Stomach (tissue), 4 donors: ENCODE results near the gene MDM2.

Experiments used
- POLR2A ChIP-seq, 4 donors: fragments of 450-650 bp; IDR thresholded peaks; one replicate each; pipeline ENCODE4 v1.6.1; 2016; ENCODE audit warnings: antibody characterized with exemption in 4 of 4, control low read depth in 2 of 4, mild to moderate bottlenecking in 1 of 4, moderate library complexity in 1 of 4
- POLR2AphosphoS5 ChIP-seq, 3 donors: sonication (generic); formaldehyde crosslinking; IDR thresholded peaks; one replicate each; pipeline ENCODE4 v1.6.1; 2016; ENCODE audit warnings: antibody characterized with exemption in 3 of 3
- TF ChIP-seq, protein P1 (sequence below), 7 experiments: fragments of 450-650 bp in 4 of 7; fragments of 200-600 bp in 3 of 7; sonication (generic) in 3 of 7; IDR thresholded peaks; one replicate each; pipeline ENCODE4 v1.5.1; 2016 to 2019; ENCODE audit warnings: antibody characterized with exemption in 7 of 7, control low read depth in 2 of 7, mild to moderate bottlenecking in 1 of 7

DNA sequence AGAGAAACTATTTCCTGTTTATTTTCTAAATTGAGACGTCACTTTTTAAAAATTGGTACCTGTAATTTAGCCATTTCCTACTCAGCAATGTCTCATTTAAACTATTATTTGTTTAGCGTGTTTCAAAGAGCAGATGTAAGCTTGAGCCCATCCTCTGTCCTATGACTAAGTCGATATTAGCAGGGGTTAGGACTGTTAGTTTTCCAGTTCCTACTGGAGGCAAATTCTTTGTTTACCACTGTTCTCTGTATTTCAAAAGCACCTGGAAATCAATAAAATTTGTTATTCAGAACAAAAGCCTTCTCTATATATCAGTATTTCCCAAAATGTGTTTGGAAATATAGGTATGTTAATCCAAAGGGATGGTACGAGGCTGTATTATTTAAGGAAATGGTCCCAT lies 42.4 kb downstream of the MDM2 start:
- TF ChIP-seq POLR2AphosphoS5 (IDR thresholded peaks at IDR 0.05) = no peak
- TF ChIP-seq, protein P1, sequence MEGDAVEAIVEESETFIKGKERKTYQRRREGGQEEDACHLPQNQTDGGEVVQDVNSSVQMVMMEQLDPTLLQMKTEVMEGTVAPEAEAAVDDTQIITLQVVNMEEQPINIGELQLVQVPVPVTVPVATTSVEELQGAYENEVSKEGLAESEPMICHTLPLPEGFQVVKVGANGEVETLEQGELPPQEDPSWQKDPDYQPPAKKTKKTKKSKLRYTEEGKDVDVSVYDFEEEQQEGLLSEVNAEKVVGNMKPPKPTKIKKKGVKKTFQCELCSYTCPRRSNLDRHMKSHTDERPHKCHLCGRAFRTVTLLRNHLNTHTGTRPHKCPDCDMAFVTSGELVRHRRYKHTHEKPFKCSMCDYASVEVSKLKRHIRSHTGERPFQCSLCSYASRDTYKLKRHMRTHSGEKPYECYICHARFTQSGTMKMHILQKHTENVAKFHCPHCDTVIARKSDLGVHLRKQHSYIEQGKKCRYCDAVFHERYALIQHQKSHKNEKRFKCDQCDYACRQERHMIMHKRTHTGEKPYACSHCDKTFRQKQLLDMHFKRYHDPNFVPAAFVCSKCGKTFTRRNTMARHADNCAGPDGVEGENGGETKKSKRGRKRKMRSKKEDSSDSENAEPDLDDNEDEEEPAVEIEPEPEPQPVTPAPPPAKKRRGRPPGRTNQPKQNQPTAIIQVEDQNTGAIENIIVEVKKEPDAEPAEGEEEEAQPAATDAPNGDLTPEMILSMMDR (IDR thresholded peaks at IDR 0.05) = no peak
- TF ChIP-seq POLR2A (IDR thresholded peaks at IDR 0.05) = no peak
